GM18951 (cell line): ENCODE data around the gene MCAT.
"Not testable (repeated sequence)": the region's sequence is repeated elsewhere in the genome, so short reads cannot be mapped to it uniquely, and the experiment has no call there.

ENCODE experiments used
- POLR2A ChIP-seq: IDR thresholded peaks from 4 replicates; pipeline ENCODE4 v1.6.1; 2011; ENCODE audit warnings: mild to moderate bottlenecking; ENCODE audit not compliant: insufficient read length, insufficient read depth; ENCODE audit errors: extremely low read depth
- in situ Hi-C: fragments of 300-500 bp; cut with MboI; formaldehyde crosslinking; loops from one replicate; pipeline ENCODE4 v1.12.0; 2022; ENCODE audit warnings: low sequenced_read_pairs, mixed read lengths, inconsistent platforms; ENCODE audit not compliant: unreplicated experiment

Gene MCAT

GRCh38 chr22:43155789-43156188 lies 12.6 kb upstream of the MCAT start:
- in situ Hi-C loops: no loop called here
- TF ChIP-seq POLR2A: no peak

- no peak for TF ChIP-seq POLR2A
- in situ Hi-C loops: no loop called here
These were observed 11.8 kb upstream of the MCAT start for GRCh38 chr22:43154887-43155536.

GRCh38 chr22:43153899-43154298 lies 10.7 kb upstream of the MCAT start:
- in situ Hi-C loops: no loop called here
- TF ChIP-seq POLR2A: no peak

GRCh38 chr22:43152357-43153071 lies 9.3 kb upstream of the MCAT start:
- peak; percentile 32 for TF ChIP-seq POLR2A
- in situ Hi-C loops: no loop called here

GRCh38 chr22:43152003-43152356 lies 8.8 kb upstream of the MCAT start:
- no peak for TF ChIP-seq POLR2A
- in situ Hi-C loops: no loop called here

- in situ Hi-C loops: no loop called here
- TF ChIP-seq POLR2A: peak; percentile 28
These were observed 8.2 kb upstream of the MCAT start, which contains the start of gene TSPO for GRCh38 chr22:43151251-43152002. Gene TSPO, plus strand, starts transcription at chr22:43151559. Its CDS starts 7,680 bp downstream, at chr22:43159239.

GRCh38 chr22:43150731-43151206 lies 7.6 kb upstream of the MCAT start:
- TF ChIP-seq POLR2A: no peak
- in situ Hi-C loops: no loop called here

GRCh38 chr22:43148581-43148980 lies 5.4 kb upstream of the MCAT start:
- no peak for TF ChIP-seq POLR2A
- in situ Hi-C loops: no loop called here

- in situ Hi-C loops: no loop called here
- no peak for TF ChIP-seq POLR2A
These were observed 4.6 kb upstream of the MCAT start for GRCh38 chr22:43147821-43148220.

GRCh38 chr22:43146332-43146731 lies 3.1 kb upstream of the MCAT start:
- in situ Hi-C loops: not testable (repeated sequence)

GRCh38 chr22:43145371-43145770 lies 2.2 kb upstream of the MCAT start:
- in situ Hi-C loops: not testable (repeated sequence)

- TF ChIP-seq POLR2A: no peak
- in situ Hi-C loops: no loop called here
These were observed 1.8 kb upstream of the MCAT start for GRCh38 chr22:43144949-43145348.

GRCh38 chr22:43136801-43137200 lies 6.4 kb downstream of the MCAT start:
- in situ Hi-C loops: no loop called here
- TF ChIP-seq POLR2A: no peak

- in situ Hi-C loops: no loop called here
- no peak for TF ChIP-seq POLR2A
These were observed 6.9 kb downstream of the MCAT start for GRCh38 chr22:43136255-43136654.
